ENCODE measurements around the gene CCIN.
"Not testable (repeated sequence)": the region's sequence is repeated elsewhere in the genome, so short reads cannot be mapped to it uniquely, and the experiment has no call there.

Gene CCIN

GRCh38 chr9:36141761-36142160 is 27.4 kb upstream of the CCIN start:
- DNase-seq, result no peak

GRCh38 chr9:36142510-36143244 is 26.5 kb upstream of the CCIN start:
- DNase-seq, result no peak

- no peak for DNase-seq
Measured at GRCh38 chr9:36143245-36143641, 25.9 kb upstream of the CCIN start.

GRCh38 chr9:36144309-36145232 is 24.6 kb upstream of the CCIN start:
- no peak for DNase-seq

GRCh38 chr9:36145970-36146369 is 23.2 kb upstream of the CCIN start:
- DNase-seq, result no peak

- DNase-seq, result no peak
Measured at GRCh38 chr9:36146651-36147050, 22.5 kb upstream of the CCIN start.

- DNase-seq, result no peak
Measured at GRCh38 chr9:36147441-36148175, 21.6 kb upstream of the CCIN start.

- DNase-seq, result peak; percentile 93
Measured at GRCh38 chr9:36148311-36149051, 20.7 kb upstream of the CCIN start.

GRCh38 chr9:36149197-36149596 is 20.0 kb upstream of the CCIN start:
- DNase-seq, result no peak

- DNase-seq, result no peak
Measured at GRCh38 chr9:36150574-36151315, 18.4 kb upstream of the CCIN start.

GRCh38 chr9:36151316-36152210 is 17.6 kb upstream of the CCIN start:
- DNase-seq, result peak; percentile 74

- DNase-seq, result no peak
Measured at GRCh38 chr9:36152741-36153438, 16.3 kb upstream of the CCIN start.

GRCh38 chr9:36153746-36154145 is 15.4 kb upstream of the CCIN start:
- DNase-seq, result no peak

- DNase-seq, result peak; percentile 77
Measured at GRCh38 chr9:36154331-36154952, 14.7 kb upstream of the CCIN start.

GRCh38 chr9:36156116-36156515 is 13.1 kb upstream of the CCIN start:
- DNase-seq, result no peak

- DNase-seq, result no peak
Measured at GRCh38 chr9:36158122-36158521, 11.1 kb upstream of the CCIN start.

- DNase-seq, result no peak
Measured at GRCh38 chr9:36158917-36159316, 10.3 kb upstream of the CCIN start.

GRCh38 chr9:36159509-36159908 is 9.7 kb upstream of the CCIN start:
- not testable (repeated sequence) for DNase-seq

- DNase-seq, result not testable (repeated sequence)
Measured at GRCh38 chr9:36160126-36160525, 9.1 kb upstream of the CCIN start.

GRCh38 chr9:36161187-36161586 is 8.0 kb upstream of the CCIN start:
- DNase-seq, result no peak

Data from femur (tissue), 1 donor.